ENCODE measurements around the gene PITX2.
"Not testable (repeated sequence)": the region's sequence is repeated elsewhere in the genome, so short reads cannot be mapped to it uniquely, and the experiment has no call there.

Gene PITX2

DNA sequence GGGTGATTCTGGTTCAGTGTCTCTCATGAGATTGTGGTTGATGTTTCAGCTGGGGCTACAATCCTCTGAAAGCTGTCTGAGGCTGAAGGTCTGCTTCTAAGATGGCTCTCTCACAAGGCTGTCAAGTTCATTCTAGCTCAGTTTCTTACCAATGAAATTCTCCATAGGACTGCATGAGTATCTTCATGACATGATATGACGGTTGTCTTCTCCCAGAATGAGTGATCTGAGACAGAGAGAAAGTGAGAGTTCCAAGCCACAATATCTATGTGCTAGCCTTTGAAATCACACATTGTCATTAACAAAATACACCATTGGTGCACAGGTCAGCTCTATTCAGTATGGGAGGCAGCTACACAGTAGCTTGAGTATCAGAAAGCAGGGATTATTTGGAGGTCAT, 27.3 kb downstream of the PITX2 start:
- H3K4me3 ChIP-seq (ENCODE audit: low read depth, low read length): no peak overlapping the region
- no peak for DNase-seq (ENCODE audit: low read depth, low spot score)
- ChIA-PET POLR2A (no interaction called here), CTCF (interaction anchor here (1.5 kb wide), 1 partner anchor 9 kb away, joined by 8 read pairs; no protein-coding TSS in a partner anchor)
- TF ChIP-seq, protein P1, sequence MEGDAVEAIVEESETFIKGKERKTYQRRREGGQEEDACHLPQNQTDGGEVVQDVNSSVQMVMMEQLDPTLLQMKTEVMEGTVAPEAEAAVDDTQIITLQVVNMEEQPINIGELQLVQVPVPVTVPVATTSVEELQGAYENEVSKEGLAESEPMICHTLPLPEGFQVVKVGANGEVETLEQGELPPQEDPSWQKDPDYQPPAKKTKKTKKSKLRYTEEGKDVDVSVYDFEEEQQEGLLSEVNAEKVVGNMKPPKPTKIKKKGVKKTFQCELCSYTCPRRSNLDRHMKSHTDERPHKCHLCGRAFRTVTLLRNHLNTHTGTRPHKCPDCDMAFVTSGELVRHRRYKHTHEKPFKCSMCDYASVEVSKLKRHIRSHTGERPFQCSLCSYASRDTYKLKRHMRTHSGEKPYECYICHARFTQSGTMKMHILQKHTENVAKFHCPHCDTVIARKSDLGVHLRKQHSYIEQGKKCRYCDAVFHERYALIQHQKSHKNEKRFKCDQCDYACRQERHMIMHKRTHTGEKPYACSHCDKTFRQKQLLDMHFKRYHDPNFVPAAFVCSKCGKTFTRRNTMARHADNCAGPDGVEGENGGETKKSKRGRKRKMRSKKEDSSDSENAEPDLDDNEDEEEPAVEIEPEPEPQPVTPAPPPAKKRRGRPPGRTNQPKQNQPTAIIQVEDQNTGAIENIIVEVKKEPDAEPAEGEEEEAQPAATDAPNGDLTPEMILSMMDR (IDR thresholded peaks at IDR 0.05; ENCODE audit: insufficient read depth, low read length, missing control alignments): no peak

DNA sequence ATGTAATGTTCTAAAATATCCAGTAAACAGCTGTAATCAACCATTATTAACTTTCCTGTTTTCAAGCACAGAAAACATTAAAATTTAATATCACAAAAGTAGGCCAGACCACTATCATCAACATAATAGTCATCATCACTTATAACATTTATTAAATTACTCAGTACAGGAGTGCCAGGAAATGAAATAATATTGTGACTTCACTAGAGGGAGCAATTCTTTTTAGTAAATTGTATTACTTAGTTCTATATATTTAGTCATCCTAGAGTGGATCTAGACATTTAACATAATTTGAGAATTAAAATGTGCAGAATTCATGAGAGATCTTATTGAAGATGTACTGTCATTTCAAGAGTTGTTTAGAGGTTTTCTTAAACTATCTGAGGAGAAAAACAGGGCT, 33.6 kb downstream of the PITX2 start:
- ChIA-PET CTCF (interaction anchor here (0.6 to 2.4 kb wide), 12 partner anchors 10 to 1040 kb away, joined by 3 to 5 read pairs (median 3); no protein-coding TSS in a partner anchor), POLR2A (no interaction called here)
- H3K4me3 ChIP-seq (ENCODE audit: low read depth, low read length): no peak overlapping the region
- TF ChIP-seq, protein P1 (IDR thresholded peaks at IDR 0.05; ENCODE audit: insufficient read depth, low read length, missing control alignments): no peak
- no peak for DNase-seq (ENCODE audit: low read depth, low spot score)

DNA sequence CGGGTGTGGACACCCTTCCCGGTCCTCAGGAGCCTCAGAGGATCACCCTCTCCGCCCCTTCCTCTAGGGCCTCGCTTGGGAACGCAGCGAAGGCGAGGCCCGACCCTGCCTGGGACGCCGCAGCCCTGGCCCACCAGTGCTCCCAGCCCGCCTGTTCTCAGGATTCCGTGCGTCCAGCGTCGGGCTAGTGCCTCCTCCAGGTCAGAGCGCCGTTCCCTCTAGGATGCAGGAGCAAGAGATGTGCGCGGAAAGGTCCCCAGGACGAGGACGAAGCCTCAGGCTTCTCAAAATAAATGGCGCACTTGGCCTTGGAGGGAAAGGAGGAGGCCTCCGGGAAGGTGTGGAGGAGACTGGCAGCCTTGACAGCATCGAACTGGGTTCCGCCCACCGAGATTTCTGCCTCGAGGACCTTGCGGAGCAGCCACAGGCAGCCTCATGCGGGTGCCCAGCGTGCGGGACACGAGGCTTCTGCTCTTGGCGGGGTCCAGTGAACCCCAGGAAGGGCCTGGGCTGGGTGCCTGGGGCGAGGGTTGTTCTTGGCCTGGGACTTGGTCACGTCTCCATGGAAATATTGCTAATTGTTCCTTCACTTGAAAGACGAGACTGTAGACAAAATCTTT, 35.1 kb downstream of the PITX2 start:
- POLR2A ChIA-PET: no interaction called here
- TF ChIP-seq, protein P1 (IDR thresholded peaks at IDR 0.05; ENCODE audit: insufficient read depth, low read length, missing control alignments): no peak
- CTCF ChIA-PET: interaction anchor here (0.8 to 3.5 kb wide), 7 partner anchors 14 to 637 kb away, joined by 3 to 14 read pairs (median 3); no protein-coding TSS in a partner anchor
- H3K4me3 ChIP-seq (ENCODE audit: low read depth, low read length): no peak overlapping the region
- DNase-seq (ENCODE audit: low read depth, low spot score): no peak

DNA sequence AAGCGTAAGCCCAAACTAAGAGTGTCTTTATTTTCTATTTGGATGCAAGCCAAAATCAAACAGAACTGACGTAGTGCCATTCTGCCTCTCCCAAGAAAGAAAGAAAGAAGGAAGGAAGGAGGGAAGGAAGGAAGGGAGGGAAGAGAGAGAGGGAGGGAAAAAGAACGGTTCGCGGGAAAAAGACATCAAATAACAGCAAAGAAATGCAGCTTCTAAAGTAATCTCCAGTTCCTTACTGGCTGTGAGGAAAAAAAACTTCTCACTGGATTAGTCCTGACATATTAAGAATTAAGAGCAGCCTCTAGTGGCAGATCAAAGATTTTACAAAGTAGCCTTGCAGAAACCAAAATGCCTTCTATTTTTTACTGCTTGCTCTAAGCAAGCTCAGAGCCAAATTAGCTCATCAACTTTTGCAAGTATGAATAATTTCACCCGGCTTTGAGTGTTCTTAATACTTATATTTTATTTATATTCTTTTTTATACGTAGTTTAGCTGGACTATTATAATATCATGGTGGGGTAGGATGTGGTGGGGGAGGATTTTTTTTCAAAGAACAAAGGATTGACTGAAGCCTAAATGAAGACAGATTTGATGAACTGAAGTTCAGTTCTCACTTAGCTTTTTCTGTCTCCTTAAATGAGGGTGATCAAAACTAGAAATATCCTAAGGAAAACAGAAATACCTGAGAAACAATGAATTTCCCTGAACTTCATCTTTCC, 36.6 kb downstream of the PITX2 start:
- no peak overlapping the region for H3K4me3 ChIP-seq (ENCODE audit: low read depth, low read length)
- peak; percentile 44 for DNase-seq (ENCODE audit: low read depth, low spot score)
- TF ChIP-seq, protein P1 (IDR thresholded peaks at IDR 0.05; ENCODE audit: insufficient read depth, low read length, missing control alignments): peak; percentile 25
- POLR2A ChIA-PET: no interaction called here
- CTCF ChIA-PET: interaction anchor here (0.8 to 3.5 kb wide), 24 partner anchors 9 to 1046 kb away, joined by 3 to 14 read pairs (median 4); no protein-coding TSS in a partner anchor

DNA sequence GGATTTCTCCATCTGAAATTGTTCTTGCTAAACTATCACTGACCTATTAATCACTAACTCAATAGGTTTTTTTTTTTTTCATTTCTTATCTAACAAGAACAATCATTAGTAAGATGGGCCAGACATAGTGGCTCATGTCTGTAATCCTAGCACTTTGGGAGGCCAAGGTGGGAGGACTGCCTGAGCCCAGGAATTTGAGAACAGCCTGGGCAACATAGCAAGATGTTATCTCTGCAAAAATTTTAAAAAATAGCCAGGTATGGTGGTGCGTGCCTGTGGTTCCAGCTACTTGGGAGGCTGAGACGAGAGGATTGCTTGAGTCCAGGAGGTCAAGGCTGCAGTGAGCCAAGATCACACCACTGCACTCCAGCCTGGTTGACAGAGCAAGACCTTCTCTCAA, 46.2 kb downstream of the PITX2 start:
- POLR2A ChIA-PET; DNase-seq (ENCODE audit: low read depth, low spot score); H3K4me3 ChIP-seq (ENCODE audit: low read depth, low read length); CTCF ChIA-PET: not testable (repeated sequence)

Measured in AG04449 (cell line).